ENCODE results near the gene HEG1. TPM values are rescaled to one million over a fixed set of nuclear protein-coding genes. Genes with fewer than 3 reads are reported as not detected.

Gene HEG1
- total and polyA plus RNA-seq, 2 experiments from 2014 or later = 27.2 to 27.3 TPM

- Histone ChIP-seq H3K4me3 (no peak overlapping the region), H3K4me1 (ENCODE audit: insufficient read depth) (no peaks in the 10 kb centered on the region)
These were observed 38.4 kb downstream of the HEG1 start for GRCh38 chr3:125017406-125017805.

GRCh38 chr3:125014570-125015179, 41.1 kb downstream of the HEG1 start:
- TF ChIP-seq EZH2 (IDR thresholded peaks at IDR 0.05; ENCODE audit: borderline replicate concordance) (no peak), CTCF (IDR thresholded peaks at IDR 0.05; ENCODE audit: poor library complexity) (no peak)
- Histone ChIP-seq H3K4me3 (no peak overlapping the region), H3K27me3 (no peaks in the 10 kb centered on the region), H4K20me1 (ENCODE audit: insufficient read depth, poor library complexity, severe bottlenecking) (no peaks in the 10 kb centered on the region), H3K4me1 (ENCODE audit: insufficient read depth) (peaks cover 6% of the 10 kb centered on the region), H3K9me2 (replicated peaks; ENCODE audit: insufficient read depth) (no peaks in the 10 kb centered on the region), H3K4me2 (no peak overlapping the region), H2AFZ (no peak overlapping the region), H3K79me2 (no peaks in the 10 kb centered on the region), H3K9me3 (ENCODE audit: low read depth) (no peaks in the 10 kb centered on the region), H3K27ac (no peak overlapping the region), H3K36me3 (replicated peaks; ENCODE audit: insufficient read depth, low read depth) (no peaks in the 10 kb centered on the region)
- WGBS (ENCODE audit: low lambda C conversion rate, missing lambda C conversion rate) = 92% methylated on average over 18 of the region's 19 CpGs
- no peak for DNase-seq (ENCODE audit: low spot score)

More at GRCh38 chr3:125017406-125017805, 38.4 kb downstream of the HEG1 start:
- no peak for TF ChIP-seq EZH2phosphoT487 (IDR thresholded peaks at IDR 0.05; ENCODE audit: low read depth, severe bottlenecking, unreplicated experiment)
- no peak for TF ChIP-seq CTCF (IDR thresholded peaks at IDR 0.05; ENCODE audit: poor library complexity)
- TF ChIP-seq EZH2 (IDR thresholded peaks at IDR 0.05; ENCODE audit: borderline replicate concordance) = no peak
- Histone ChIP-seq H3K4me2 (no peak overlapping the region), H3K36me3 (replicated peaks; ENCODE audit: insufficient read depth, low read depth) (no peaks in the 10 kb centered on the region), H4K20me1 (ENCODE audit: insufficient read depth, poor library complexity, severe bottlenecking) (no peaks in the 10 kb centered on the region), H3K27me3 (no peaks in the 10 kb centered on the region), H3K27ac (no peak overlapping the region), H2AFZ (no peak overlapping the region), H3K79me2 (no peaks in the 10 kb centered on the region), H3K9me2 (replicated peaks; ENCODE audit: insufficient read depth) (no peaks in the 10 kb centered on the region), H3K9me3 (ENCODE audit: low read depth) (no peaks in the 10 kb centered on the region)
- no peak for DNase-seq (ENCODE audit: low spot score)
- WGBS (ENCODE audit: low lambda C conversion rate, missing lambda C conversion rate) = 95% methylated on average over 2 of the region's 2 CpGs

GRCh38 chr3:125013095-125013494, 42.7 kb downstream of the HEG1 start:
- no peak overlapping the region for H3K4me3 ChIP-seq
- no peak overlapping the region for H3K4me2 ChIP-seq
- H3K4me1 ChIP-seq (ENCODE audit: insufficient read depth) = peaks cover 6% of the 10 kb centered on the region
- H3K9me2 ChIP-seq (replicated peaks; ENCODE audit: insufficient read depth) = no peaks in the 10 kb centered on the region
- H4K20me1 ChIP-seq (ENCODE audit: insufficient read depth, poor library complexity, severe bottlenecking) = no peaks in the 10 kb centered on the region
- H2AFZ ChIP-seq = no peak overlapping the region
- TF ChIP-seq EZH2phosphoT487 (IDR thresholded peaks at IDR 0.05; ENCODE audit: low read depth, severe bottlenecking, unreplicated experiment) (no peak), CTCF (IDR thresholded peaks at IDR 0.05; ENCODE audit: poor library complexity) (no peak), EZH2 (IDR thresholded peaks at IDR 0.05; ENCODE audit: borderline replicate concordance) (no peak)
- H3K79me2 ChIP-seq = no peaks in the 10 kb centered on the region
- H3K27me3 ChIP-seq = no peaks in the 10 kb centered on the region
- H3K36me3 ChIP-seq (replicated peaks; ENCODE audit: insufficient read depth, low read depth) = no peaks in the 10 kb centered on the region
- no peak overlapping the region for H3K27ac ChIP-seq
- DNase-seq (ENCODE audit: low spot score) = no peak
- 92% methylated on average over 1 of the region's 1 CpG for WGBS (ENCODE audit: low lambda C conversion rate, missing lambda C conversion rate)
- no peaks in the 10 kb centered on the region for H3K9me3 ChIP-seq (ENCODE audit: low read depth)
